COLO829 (cell line): ENCODE data around the gene NF2.

ENCODE experiments used
- DNase-seq: peaks from one replicate; pipeline ENCODE4 v3.0.0; 2012; ENCODE audit warnings: low spot score

NF2 gene

GRCh38 chr22:29631725-29632124 is 28.3 kb downstream of the NF2 start:
- no peak for DNase-seq

GRCh38 chr22:29632672-29633071 is 29.2 kb downstream of the NF2 start:
- no peak for DNase-seq

- DNase-seq: no peak
Observed at GRCh38 chr22:29633514-29634312, 30.3 kb downstream of the NF2 start.

- DNase-seq: no peak
Observed at GRCh38 chr22:29634847-29635246, 31.4 kb downstream of the NF2 start.

GRCh38 chr22:29635734-29636357 is 32.4 kb downstream of the NF2 start:
- peak; percentile 61 for DNase-seq

GRCh38 chr22:29636751-29637150 is 33.3 kb downstream of the NF2 start:
- no peak for DNase-seq

- no peak for DNase-seq
Observed at GRCh38 chr22:29637181-29637580, 33.7 kb downstream of the NF2 start.

- DNase-seq: no peak
Observed at GRCh38 chr22:29638678-29639077, 35.2 kb downstream of the NF2 start.

GRCh38 chr22:29639096-29639495 is 35.7 kb downstream of the NF2 start:
- no peak for DNase-seq

- no peak for DNase-seq
Observed at GRCh38 chr22:29641042-29641699, 37.7 kb downstream of the NF2 start.

GRCh38 chr22:29641700-29642330 is 38.4 kb downstream of the NF2 start:
- DNase-seq: no peak

GRCh38 chr22:29642694-29643093 is 39.3 kb downstream of the NF2 start:
- DNase-seq: no peak

GRCh38 chr22:29647954-29648737 is 44.7 kb downstream of the NF2 start:
- no peak for DNase-seq

- DNase-seq: no peak
Observed at GRCh38 chr22:29650370-29650769, 46.9 kb downstream of the NF2 start.

- no peak for DNase-seq
Observed at GRCh38 chr22:29651652-29652051, 48.2 kb downstream of the NF2 start.

- DNase-seq: no peak
Observed at GRCh38 chr22:29654420-29654819, 51.0 kb downstream of the NF2 start.

GRCh38 chr22:29654882-29655281 is 51.4 kb downstream of the NF2 start:
- DNase-seq: no peak

- DNase-seq: no peak
Observed at GRCh38 chr22:29658176-29658575, 54.7 kb downstream of the NF2 start.

GRCh38 chr22:29660021-29660420 is 56.6 kb downstream of the NF2 start:
- DNase-seq: no peak

GRCh38 chr22:29661336-29661735 is 57.9 kb downstream of the NF2 start:
- DNase-seq: no peak

GRCh38 chr22:29663180-29663821 is 59.9 kb downstream of the NF2 start:
- DNase-seq: peak; percentile 93
